Stimulated activated CD4-positive, alpha-beta T cell treated with anti-CD3 and anti-CD28 coated beads, Interleukin-2, amount 100 ng/mL, for 4 hours (primary cell): ENCODE data around the gene ADH4.
A peak's percentile ranks its signal among the peaks of the same experiment; 100 is the strongest.
"Not testable (repeated sequence)": the region's sequence is repeated elsewhere in the genome, so short reads cannot be mapped to it uniquely, and the experiment has no call there.

Experiments used
- DNase-seq: peaks from one replicate; pipeline ENCODE4 v3.0.0-alpha.2; 2020; ENCODE audit warnings: low read depth

The ADH4 gene

GRCh38 chr4:99134586-99134985 lies 9.5 kb downstream of the ADH4 start:
- DNase-seq = no peak

GRCh38 chr4:99131378-99131777 lies 12.7 kb downstream of the ADH4 start:
- DNase-seq = no peak

- DNase-seq = no peak
These were observed 17.7 kb downstream of the ADH4 start for GRCh38 chr4:99126376-99126775.

- no peak for DNase-seq
These were observed 23.1 kb downstream of the ADH4 start for GRCh38 chr4:99121008-99121407.

GRCh38 chr4:99120501-99120900 lies 23.6 kb downstream of the ADH4 start:
- DNase-seq = no peak

GRCh38 chr4:99117876-99118693 lies 26.0 kb downstream of the ADH4 start:
- DNase-seq = no peak

GRCh38 chr4:99117122-99117841 lies 26.8 kb downstream of the ADH4 start:
- not testable (repeated sequence) for DNase-seq

- DNase-seq = not testable (repeated sequence)
These were observed 34.8 kb downstream of the ADH4 start for GRCh38 chr4:99109286-99109685.

- no peak for DNase-seq
These were observed 39.9 kb downstream of the ADH4 start for GRCh38 chr4:99104153-99104552.

GRCh38 chr4:99103166-99103565 lies 40.9 kb downstream of the ADH4 start:
- DNase-seq = no peak

GRCh38 chr4:99102634-99103033 lies 41.5 kb downstream of the ADH4 start:
- DNase-seq = no peak

- no peak for DNase-seq
These were observed 43.2 kb downstream of the ADH4 start for GRCh38 chr4:99100876-99101275.

GRCh38 chr4:99099814-99100213 lies 44.3 kb downstream of the ADH4 start:
- DNase-seq = not testable (repeated sequence)

GRCh38 chr4:99099311-99099710 lies 44.8 kb downstream of the ADH4 start:
- no peak for DNase-seq

GRCh38 chr4:99091841-99092240 lies 52.3 kb downstream of the ADH4 start:
- DNase-seq = not testable (repeated sequence)

- DNase-seq = no peak
These were observed 52.9 kb downstream of the ADH4 start for GRCh38 chr4:99091216-99091575.

- DNase-seq = no peak
These were observed 53.4 kb downstream of the ADH4 start for GRCh38 chr4:99090481-99091215.

GRCh38 chr4:99088481-99089365 lies 55.4 kb downstream of the ADH4 start, which contains the start of gene ADH5:
Gene ADH5 (minus strand): TSS chr4:99088788. CDS start chr4:99088700, 88 bp downstream.
- peak; percentile 83 for DNase-seq

- no peak for DNase-seq
These were observed 56.1 kb downstream of the ADH4 start for GRCh38 chr4:99088023-99088449.

- DNase-seq = no peak
These were observed 59.5 kb downstream of the ADH4 start for GRCh38 chr4:99084595-99084994.

- no peak for DNase-seq
These were observed 61.9 kb downstream of the ADH4 start for GRCh38 chr4:99082192-99082591.

- DNase-seq = not testable (repeated sequence)
These were observed 63.2 kb downstream of the ADH4 start for GRCh38 chr4:99080869-99081268.
